Measurements from ENCODE around the gene CHSY1. TPM values are rescaled to one million over a fixed set of nuclear protein-coding genes. Genes with fewer than 3 reads are reported as not detected.

The CHSY1 gene
- polyA plus RNA-seq, 3 donors = 2.7 to 19.0 (median 3.0) TPM

DNA sequence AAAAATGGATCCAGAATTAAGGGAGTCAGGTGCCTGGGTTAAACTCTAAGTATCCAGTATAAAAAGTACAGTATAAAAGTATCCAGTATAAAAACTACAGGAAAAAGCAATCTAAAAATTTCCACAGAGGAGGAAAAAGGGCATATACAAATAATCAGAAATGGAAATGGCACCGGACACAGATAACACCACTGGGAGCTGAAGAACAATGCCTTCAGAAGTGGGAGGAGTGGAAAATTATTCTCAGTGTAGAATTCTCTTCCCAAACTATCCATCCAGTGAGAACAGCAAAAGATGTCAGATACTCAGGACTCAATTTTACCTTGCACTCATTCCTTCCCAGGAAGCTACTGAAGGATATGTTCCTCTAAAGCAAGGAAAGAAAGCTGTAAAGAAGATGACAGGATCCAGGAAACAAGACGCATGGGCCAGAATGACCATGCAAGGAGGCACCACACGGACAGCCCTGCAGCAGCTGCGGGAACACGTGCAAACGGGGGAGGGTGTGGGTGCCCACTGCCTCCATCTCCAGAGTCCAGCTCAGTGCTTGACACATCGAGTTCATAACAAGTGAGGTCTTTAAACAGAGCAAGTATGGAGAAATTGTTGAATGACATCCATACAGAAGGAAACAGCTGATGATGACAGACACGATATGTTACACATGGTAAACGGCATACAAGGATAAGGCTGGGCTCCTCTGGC lies 68.5 kb downstream of the CHSY1 start:
- H3K9me3 ChIP-seq (replicated peaks in 1 of 2; ENCODE audit: control insufficient read depth in 1 of 2, insufficient read depth in 1 of 2, low read length in 2 of 2) = no peaks in the 10 kb centered on the region
- no peak overlapping the region for H3K9ac ChIP-seq (ENCODE audit: insufficient read depth, low read length, poor library complexity, severe bottlenecking)
- H3K27ac Mint-ChIP-seq = peak overlapping the region in 4 of 7 donors; percentile 8 to 40 (median 38)
- H3K9me3 Mint-ChIP-seq = no peaks in the 10 kb centered on the region
- H3K4me1 Mint-ChIP-seq = peaks cover 44% of the 10 kb centered on the region
- peaks cover 54% of the 10 kb centered on the region for H4K20me1 ChIP-seq (ENCODE audit: insufficient read depth, low read length)
- H3K27ac ChIP-seq (ENCODE audit: low read depth in 1 of 2, low read length in 2 of 2) = peak overlapping the region in 1 of 2 donors; percentile 11
- H3K4me2 ChIP-seq (replicated peaks; ENCODE audit: extremely low read depth, low read length, poor library complexity, severe bottlenecking) = no peak overlapping the region
- DNase-seq = no peak
- peaks cover 23 to 50% of the 10 kb centered on the region in 2 donors for H3K36me3 Mint-ChIP-seq
- peaks cover 100% of the 10 kb centered on the region for H3K79me2 ChIP-seq (ENCODE audit: insufficient read depth, low read length)
- no peak overlapping the region for H3K4me3 ChIP-seq (replicated peaks in 1 of 3; ENCODE audit: low read depth in 2 of 3, low read length in 3 of 3)
- peaks cover 6 to 51% of the 10 kb centered on the region in 2 donors for H3K36me3 ChIP-seq (replicated peaks in 1 of 2; ENCODE audit: control insufficient read depth in 1 of 2, insufficient read depth in 2 of 2, low read length in 2 of 2)
- intact Hi-C loops (cut with micrococcal nuclease) = loop anchor here in 1 of 2 donors (10.0 kb wide), 1 partner anchor 59 kb away; no protein-coding TSS in a partner anchor
- H3K4me3 Mint-ChIP-seq = no peak overlapping the region
- no peaks in the 10 kb centered on the region for H3K27me3 ChIP-seq (ENCODE audit: control insufficient read depth in 2 of 2, insufficient read depth in 2 of 2, low read length in 2 of 2)
- WGBS (ENCODE audit: insufficient coverage) = 84% methylated on average over 6 of the region's 9 CpGs
- TF ChIP-seq, protein P1, sequence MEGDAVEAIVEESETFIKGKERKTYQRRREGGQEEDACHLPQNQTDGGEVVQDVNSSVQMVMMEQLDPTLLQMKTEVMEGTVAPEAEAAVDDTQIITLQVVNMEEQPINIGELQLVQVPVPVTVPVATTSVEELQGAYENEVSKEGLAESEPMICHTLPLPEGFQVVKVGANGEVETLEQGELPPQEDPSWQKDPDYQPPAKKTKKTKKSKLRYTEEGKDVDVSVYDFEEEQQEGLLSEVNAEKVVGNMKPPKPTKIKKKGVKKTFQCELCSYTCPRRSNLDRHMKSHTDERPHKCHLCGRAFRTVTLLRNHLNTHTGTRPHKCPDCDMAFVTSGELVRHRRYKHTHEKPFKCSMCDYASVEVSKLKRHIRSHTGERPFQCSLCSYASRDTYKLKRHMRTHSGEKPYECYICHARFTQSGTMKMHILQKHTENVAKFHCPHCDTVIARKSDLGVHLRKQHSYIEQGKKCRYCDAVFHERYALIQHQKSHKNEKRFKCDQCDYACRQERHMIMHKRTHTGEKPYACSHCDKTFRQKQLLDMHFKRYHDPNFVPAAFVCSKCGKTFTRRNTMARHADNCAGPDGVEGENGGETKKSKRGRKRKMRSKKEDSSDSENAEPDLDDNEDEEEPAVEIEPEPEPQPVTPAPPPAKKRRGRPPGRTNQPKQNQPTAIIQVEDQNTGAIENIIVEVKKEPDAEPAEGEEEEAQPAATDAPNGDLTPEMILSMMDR (IDR thresholded peaks at IDR 0.05) = no peak
- H2AFZ ChIP-seq (ENCODE audit: insufficient read depth, low read depth, low read length, poor library complexity, severe bottlenecking) = no peak overlapping the region
- peaks cover 0 to 3% (median 0%) of the 10 kb centered on the region in 3 donors for H3K27me3 Mint-ChIP-seq (ENCODE audit: low read depth in 3 of 3)
- peaks cover 9 to 14% of the 10 kb centered on the region in 2 donors for H3K4me1 ChIP-seq (ENCODE audit: control insufficient read depth in 1 of 2, insufficient read depth in 2 of 2, low read length in 2 of 2)

DNA sequence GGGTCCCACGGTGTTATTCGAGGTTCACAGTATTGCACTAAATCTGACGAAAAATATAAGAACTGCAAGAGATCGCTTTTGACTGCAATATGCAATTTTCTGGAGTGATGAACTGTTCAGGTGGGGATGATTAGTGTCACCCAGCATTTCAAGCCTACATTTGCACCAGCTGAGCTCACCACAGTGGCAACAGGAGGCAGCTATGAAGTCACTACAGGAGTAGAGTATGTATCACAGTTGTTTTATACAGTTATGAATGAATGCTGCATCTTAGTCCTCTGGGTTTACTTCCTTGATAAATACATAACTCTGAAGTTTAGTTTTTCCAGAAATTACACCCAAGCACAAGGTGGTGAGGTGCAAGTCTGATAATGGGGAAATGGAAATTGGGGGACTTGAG lies 69.6 kb downstream of the CHSY1 start:
- H4K20me1 ChIP-seq (ENCODE audit: insufficient read depth, low read length) = peaks cover 44% of the 10 kb centered on the region
- H3K9me3 ChIP-seq (replicated peaks in 1 of 2; ENCODE audit: control insufficient read depth in 1 of 2, insufficient read depth in 1 of 2, low read length in 2 of 2) = no peaks in the 10 kb centered on the region
- Mint-ChIP-seq H3K4me3 (no peak overlapping the region), H3K9me3 (no peaks in the 10 kb centered on the region), H3K27ac (peak overlapping the region in 2 of 7 donors; percentile 37 to 51), H3K36me3 (peaks cover 33 to 57% of the 10 kb centered on the region in 2 donors), H3K4me1 (peaks cover 44% of the 10 kb centered on the region), H3K27me3 (ENCODE audit: low read depth in 3 of 3) (peaks cover 0 to 3% (median 0%) of the 10 kb centered on the region in 3 donors)
- H2AFZ ChIP-seq (ENCODE audit: insufficient read depth, low read depth, low read length, poor library complexity, severe bottlenecking) = no peak overlapping the region
- H3K79me2 ChIP-seq (ENCODE audit: insufficient read depth, low read length) = peaks cover 100% of the 10 kb centered on the region
- TF ChIP-seq, protein P1 (IDR thresholded peaks at IDR 0.05) = no peak
- no peak overlapping the region for H3K4me2 ChIP-seq (replicated peaks; ENCODE audit: extremely low read depth, low read length, poor library complexity, severe bottlenecking)
- H3K9ac ChIP-seq (ENCODE audit: insufficient read depth, low read length, poor library complexity, severe bottlenecking) = no peak overlapping the region
- peaks cover 10 to 14% of the 10 kb centered on the region in 2 donors for H3K4me1 ChIP-seq (ENCODE audit: control insufficient read depth in 1 of 2, insufficient read depth in 2 of 2, low read length in 2 of 2)
- H3K36me3 ChIP-seq (replicated peaks in 1 of 2; ENCODE audit: control insufficient read depth in 1 of 2, insufficient read depth in 2 of 2, low read length in 2 of 2) = peaks cover 8 to 62% of the 10 kb centered on the region in 2 donors
- DNase-seq = no peak
- H3K27me3 ChIP-seq (ENCODE audit: control insufficient read depth in 2 of 2, insufficient read depth in 2 of 2, low read length in 2 of 2) = no peaks in the 10 kb centered on the region
- H3K27ac ChIP-seq (ENCODE audit: low read depth in 1 of 2, low read length in 2 of 2) = no peak overlapping the region
- 73% methylated on average over 4 of the region's 4 CpGs for WGBS (ENCODE audit: insufficient coverage)
- H3K4me3 ChIP-seq (replicated peaks in 1 of 3; ENCODE audit: low read depth in 2 of 3, low read length in 3 of 3) = no peak overlapping the region
- intact Hi-C loops (cut with micrococcal nuclease) = loop anchor here in 1 of 2 donors (10.0 kb wide), 1 partner anchor 57 kb away; no protein-coding TSS in a partner anchor

Data from CD14-positive monocyte (primary cell).